ENCODE data around the gene ELAVL1.

The ELAVL1 gene

DNA sequence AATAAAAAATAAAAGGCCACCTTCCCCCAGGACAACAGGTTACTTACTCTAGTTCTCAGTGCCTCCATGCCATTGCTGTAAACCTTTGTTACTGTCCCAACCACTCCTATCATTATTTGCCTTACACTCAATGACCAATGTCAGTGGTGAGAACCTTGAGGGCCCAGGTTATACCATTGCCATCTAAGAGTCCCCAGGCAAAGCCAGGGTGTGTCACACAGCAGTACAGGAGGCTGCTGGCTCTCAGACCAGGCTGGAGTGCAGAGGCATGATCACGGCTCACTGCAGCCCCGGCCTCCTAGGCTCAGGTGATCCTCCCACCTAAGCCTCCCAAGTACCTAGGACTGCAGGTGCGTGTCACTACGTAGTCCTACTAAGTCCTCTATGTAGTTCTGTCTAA, 6.1 kb downstream of the ELAVL1 start:
- Histone ChIP-seq H3K9ac (ENCODE audit: low read length) (no peak overlapping the region), H2AFZ (ENCODE audit: low read length) (no peak overlapping the region), H3K4me1 (ENCODE audit: low read length) (peaks cover 16% of the 10 kb centered on the region), H3K27me3 (replicated peaks; ENCODE audit: insufficient read depth, low read length) (no peaks in the 10 kb centered on the region), H3K27ac (ENCODE audit: low read length) (no peak overlapping the region), H3K9me2 (replicated peaks; ENCODE audit: insufficient read depth, low read length) (no peaks in the 10 kb centered on the region), H3K4me3 (ENCODE audit: low read length) (no peak overlapping the region), H3K9me3 (replicated peaks; ENCODE audit: insufficient read depth, low read length) (no peaks in the 10 kb centered on the region), H3K79me2 (ENCODE audit: low read length) (peaks cover 100% of the 10 kb centered on the region), H3K4me2 (ENCODE audit: low read depth, low read length) (no peak overlapping the region), H3F3A (ENCODE audit: insufficient read depth, low read length) (0 out of 2 replicates have a peak, but pooled peaks cover under 1% of the 10 kb centered on the region), H4K20me1 (ENCODE audit: insufficient read depth, low read length) (peaks cover 86% of the 10 kb centered on the region), H3K36me3 (replicated peaks; ENCODE audit: insufficient read depth, low read length) (no peaks in the 10 kb centered on the region)
- DNase-seq, result no peak
- TF ChIP-seq EZH2 (optimal IDR thresholded peaks at IDR 0.05; ENCODE audit: low read depth, low read length) (no peak), CTCF (IDR thresholded peaks at IDR 0.05; ENCODE audit: low read length) (no peak), EZH2phosphoT487 (IDR thresholded peaks at IDR 0.05; ENCODE audit: low read length) (no peak)

- H3K36me3 ChIP-seq (replicated peaks; ENCODE audit: insufficient read depth, low read length), result no peaks in the 10 kb centered on the region
- H3K79me2 ChIP-seq (ENCODE audit: low read length), result peaks cover 100% of the 10 kb centered on the region
- H2AFZ ChIP-seq (ENCODE audit: low read length), result no peak overlapping the region
- H3K4me1 ChIP-seq (ENCODE audit: low read length), result peaks cover 9% of the 10 kb centered on the region
- no peak overlapping the region for H3K9ac ChIP-seq (ENCODE audit: low read length)
- H3K27ac ChIP-seq (ENCODE audit: low read length), result no peak overlapping the region
- no peaks in the 10 kb centered on the region for H3K9me2 ChIP-seq (replicated peaks; ENCODE audit: insufficient read depth, low read length)
- H3K27me3 ChIP-seq (replicated peaks; ENCODE audit: insufficient read depth, low read length), result no peaks in the 10 kb centered on the region
- no peaks in the 10 kb centered on the region for H3K9me3 ChIP-seq (replicated peaks; ENCODE audit: insufficient read depth, low read length)
- no peak for TF ChIP-seq CTCF (IDR thresholded peaks at IDR 0.05; ENCODE audit: low read length)
- no peak for TF ChIP-seq EZH2 (optimal IDR thresholded peaks at IDR 0.05; ENCODE audit: low read depth, low read length)
- no peak for TF ChIP-seq EZH2phosphoT487 (IDR thresholded peaks at IDR 0.05; ENCODE audit: low read length)
- H3F3A ChIP-seq (ENCODE audit: insufficient read depth, low read length), result no peaks in the 10 kb centered on the region
- no peak for DNase-seq
- H3K4me2 ChIP-seq (ENCODE audit: low read depth, low read length), result no peak overlapping the region
- H4K20me1 ChIP-seq (ENCODE audit: insufficient read depth, low read length), result peaks cover 91% of the 10 kb centered on the region
- H3K4me3 ChIP-seq (ENCODE audit: low read length), result no peak overlapping the region
Measured at GRCh38 chr19:7997809-7998480, 7.5 kb downstream of the ELAVL1 start.

DNA sequence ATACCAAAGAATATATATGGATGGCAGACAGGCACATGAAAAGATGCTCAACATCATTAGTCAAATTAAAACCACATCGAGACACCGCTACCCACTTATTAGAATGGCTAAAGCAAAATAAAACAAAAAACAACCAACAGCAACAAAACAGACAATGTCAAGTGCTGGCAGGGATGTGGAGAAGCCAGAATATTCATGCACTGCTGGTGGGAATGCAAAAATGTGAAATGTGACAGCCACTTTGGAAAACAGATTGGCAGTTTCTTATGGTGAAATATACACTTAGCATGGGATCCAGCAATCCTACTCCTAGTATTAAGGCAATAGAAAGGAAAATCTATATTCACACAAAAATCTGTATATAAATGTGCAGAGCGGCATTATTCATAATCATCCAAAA, 8.6 kb downstream of the ELAVL1 start:
- H3K4me2 ChIP-seq (ENCODE audit: low read depth, low read length), result no peak overlapping the region
- H3K4me3 ChIP-seq (ENCODE audit: low read length), result no peak overlapping the region
- H4K20me1 ChIP-seq (ENCODE audit: insufficient read depth, low read length), result peaks cover 82% of the 10 kb centered on the region
- H3F3A ChIP-seq (ENCODE audit: insufficient read depth, low read length), result no peaks in the 10 kb centered on the region
- no peaks in the 10 kb centered on the region for H3K27me3 ChIP-seq (replicated peaks; ENCODE audit: insufficient read depth, low read length)
- peaks cover 5% of the 10 kb centered on the region for H3K4me1 ChIP-seq (ENCODE audit: low read length)
- H3K27ac ChIP-seq (ENCODE audit: low read length), result no peak overlapping the region
- H3K36me3 ChIP-seq (replicated peaks; ENCODE audit: insufficient read depth, low read length), result no peaks in the 10 kb centered on the region
- no peak for DNase-seq
- peaks cover 100% of the 10 kb centered on the region for H3K79me2 ChIP-seq (ENCODE audit: low read length)
- H3K9me2 ChIP-seq (replicated peaks; ENCODE audit: insufficient read depth, low read length), result no peaks in the 10 kb centered on the region
- no peak overlapping the region for H3K9ac ChIP-seq (ENCODE audit: low read length)
- H3K9me3 ChIP-seq (replicated peaks; ENCODE audit: insufficient read depth, low read length), result no peaks in the 10 kb centered on the region
- TF ChIP-seq EZH2 (optimal IDR thresholded peaks at IDR 0.05; ENCODE audit: low read depth, low read length) (no peak), CTCF (IDR thresholded peaks at IDR 0.05; ENCODE audit: low read length) (no peak), EZH2phosphoT487 (IDR thresholded peaks at IDR 0.05; ENCODE audit: low read length) (no peak)
- H2AFZ ChIP-seq (ENCODE audit: low read length), result no peak overlapping the region

Data from MM.1S (cell line).